Measurements from ENCODE around the gene SMYD3. TPM values are rescaled to one million over a fixed set of nuclear protein-coding genes. Genes with fewer than 3 reads are reported as not detected.

SMYD3 gene
- total RNA-seq, 2 donors from 2014 or later: 16.2 to 16.4 TPM

DNA sequence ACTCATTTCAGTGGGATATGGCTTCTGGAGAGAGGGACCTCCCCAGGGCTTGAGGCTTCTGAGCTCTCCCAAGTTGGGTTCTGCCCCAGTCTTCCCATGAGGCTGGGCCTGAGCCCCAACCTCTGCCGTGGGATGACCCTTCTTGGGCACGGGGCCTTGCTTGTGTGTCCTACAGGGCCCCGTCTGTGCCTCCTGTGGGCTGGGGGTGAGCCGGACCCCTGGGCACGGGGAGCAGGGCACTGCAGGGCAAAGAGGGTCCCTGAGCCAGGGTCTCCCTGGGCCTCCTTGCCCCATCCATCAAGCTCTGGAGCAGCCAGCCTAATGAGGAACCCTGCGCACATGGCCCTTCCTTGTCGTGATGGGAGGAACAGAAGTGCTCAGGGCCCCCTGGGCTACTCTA lies 5.2 kb upstream of the SMYD3 start:
- Histone ChIP-seq H3K27ac (no peak overlapping the region), H3K27me3 (no peaks in the 10 kb centered on the region), H3K4me3 (no peak overlapping the region), H3K4me1 (no peaks in the 10 kb centered on the region), H3K9me3 (no peaks in the 10 kb centered on the region), H3K9ac (ENCODE audit: low read depth in 2 of 2, low read length in 2 of 2) (no peak overlapping the region), H3K36me3 (no peaks in the 10 kb centered on the region)
- intact Hi-C loops (cut with DNase I): no loop called here
- TF ChIP-seq, protein P1, sequence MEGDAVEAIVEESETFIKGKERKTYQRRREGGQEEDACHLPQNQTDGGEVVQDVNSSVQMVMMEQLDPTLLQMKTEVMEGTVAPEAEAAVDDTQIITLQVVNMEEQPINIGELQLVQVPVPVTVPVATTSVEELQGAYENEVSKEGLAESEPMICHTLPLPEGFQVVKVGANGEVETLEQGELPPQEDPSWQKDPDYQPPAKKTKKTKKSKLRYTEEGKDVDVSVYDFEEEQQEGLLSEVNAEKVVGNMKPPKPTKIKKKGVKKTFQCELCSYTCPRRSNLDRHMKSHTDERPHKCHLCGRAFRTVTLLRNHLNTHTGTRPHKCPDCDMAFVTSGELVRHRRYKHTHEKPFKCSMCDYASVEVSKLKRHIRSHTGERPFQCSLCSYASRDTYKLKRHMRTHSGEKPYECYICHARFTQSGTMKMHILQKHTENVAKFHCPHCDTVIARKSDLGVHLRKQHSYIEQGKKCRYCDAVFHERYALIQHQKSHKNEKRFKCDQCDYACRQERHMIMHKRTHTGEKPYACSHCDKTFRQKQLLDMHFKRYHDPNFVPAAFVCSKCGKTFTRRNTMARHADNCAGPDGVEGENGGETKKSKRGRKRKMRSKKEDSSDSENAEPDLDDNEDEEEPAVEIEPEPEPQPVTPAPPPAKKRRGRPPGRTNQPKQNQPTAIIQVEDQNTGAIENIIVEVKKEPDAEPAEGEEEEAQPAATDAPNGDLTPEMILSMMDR (IDR thresholded peaks at IDR 0.05): no peak
- no peak for DNase-seq

DNA sequence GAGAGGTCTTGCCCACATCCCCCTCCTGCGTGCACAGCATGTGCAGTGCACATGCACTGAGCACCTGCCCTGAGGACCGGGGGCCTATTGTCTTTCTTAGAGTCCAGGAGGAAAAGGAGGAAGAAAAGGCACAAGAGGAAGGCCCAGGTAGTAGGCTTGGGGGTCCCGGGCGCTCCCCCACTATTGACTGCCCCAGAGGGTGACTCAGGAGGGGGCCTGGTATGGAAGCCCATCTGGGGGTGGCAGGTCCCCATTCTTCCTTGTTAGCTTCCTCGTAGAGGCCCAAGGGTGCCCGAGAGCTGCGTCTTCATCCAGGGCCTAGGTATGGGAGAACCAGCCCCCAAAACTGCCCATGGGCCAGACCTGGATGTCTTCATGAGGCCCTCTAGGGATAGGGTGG lies 4.1 kb upstream of the SMYD3 start:
- Histone ChIP-seq H3K4me1 (peaks cover 3% of the 10 kb centered on the region), H3K36me3 (no peaks in the 10 kb centered on the region), H3K27me3 (no peaks in the 10 kb centered on the region), H3K9ac (ENCODE audit: low read depth in 2 of 2, low read length in 2 of 2) (no peak overlapping the region), H3K27ac (no peak overlapping the region), H3K4me3 (no peak overlapping the region), H3K9me3 (no peaks in the 10 kb centered on the region)
- TF ChIP-seq, protein P1 (IDR thresholded peaks at IDR 0.05): no peak
- no peak for DNase-seq
- intact Hi-C loops (cut with DNase I): no loop called here

DNA sequence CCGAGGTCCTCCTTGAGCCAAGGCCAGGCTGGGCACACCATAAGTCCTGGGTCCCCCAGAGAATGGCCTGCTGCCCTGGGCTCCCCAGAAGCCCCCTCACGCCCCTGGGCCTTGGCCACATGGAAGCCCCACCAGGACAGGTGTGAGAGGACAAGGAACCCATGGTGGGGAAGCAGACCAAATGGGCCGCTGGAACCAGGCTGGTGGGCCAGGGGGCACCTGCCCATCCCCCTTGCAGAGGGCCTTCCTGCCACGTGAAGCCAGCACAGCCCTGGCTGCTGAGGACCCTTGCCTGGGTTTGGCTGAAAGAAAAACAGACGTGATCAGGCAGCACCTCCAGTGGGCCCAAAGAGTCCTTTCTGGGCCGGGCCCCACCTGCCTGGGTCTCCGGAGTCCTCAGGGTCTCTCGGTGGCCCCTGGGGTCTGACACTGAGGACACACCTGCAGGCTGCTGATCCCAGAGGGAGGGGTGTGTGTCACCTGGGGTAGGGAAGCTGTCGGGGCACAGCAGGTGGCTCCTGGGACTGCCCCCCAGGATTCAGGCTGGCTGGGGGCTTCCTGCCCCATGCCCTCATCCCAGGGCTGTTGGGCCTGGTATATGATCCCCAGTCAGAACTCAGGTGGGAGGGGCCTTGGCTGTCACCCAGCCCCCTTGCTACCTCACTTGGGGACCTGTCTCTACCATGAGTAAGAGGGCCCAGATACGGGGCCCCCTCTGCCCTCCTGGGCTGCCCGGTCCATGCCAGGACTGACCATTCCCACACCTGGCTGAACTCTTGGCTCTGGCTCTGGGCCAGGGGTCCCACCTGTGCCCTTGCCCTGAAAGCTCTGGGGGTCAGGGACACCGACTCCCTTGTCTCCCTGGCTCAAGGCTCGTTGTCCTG lies 3.3 kb upstream of the SMYD3 start:
- no peaks in the 10 kb centered on the region for H3K9me3 ChIP-seq
- DNase-seq: no peak
- no peaks in the 10 kb centered on the region for H3K27me3 ChIP-seq
- no peak overlapping the region for H3K27ac ChIP-seq
- no peak overlapping the region for H3K9ac ChIP-seq (ENCODE audit: low read depth in 2 of 2, low read length in 2 of 2)
- no peak overlapping the region for H3K4me3 ChIP-seq
- intact Hi-C loops (cut with DNase I): no loop called here
- H3K4me1 ChIP-seq: peaks cover 8% of the 10 kb centered on the region
- TF ChIP-seq, protein P1 (IDR thresholded peaks at IDR 0.05): no peak
- H3K36me3 ChIP-seq: no peaks in the 10 kb centered on the region

- Histone ChIP-seq H3K9ac (ENCODE audit: low read depth in 2 of 2, low read length in 2 of 2) (no peak overlapping the region), H3K27ac (no peak overlapping the region), H3K9me3 (no peaks in the 10 kb centered on the region), H3K4me3 (no peak overlapping the region), H3K4me1 (peaks cover 8% of the 10 kb centered on the region), H3K36me3 (no peaks in the 10 kb centered on the region), H3K27me3 (no peaks in the 10 kb centered on the region)
- intact Hi-C loops (cut with DNase I): loop anchor here (10.0 kb wide), 2 partner anchors 56 to 106 kb away; partner anchors contain the start of genes CNST and TFB2M
- DNase-seq: no peak
- TF ChIP-seq, protein P1 (IDR thresholded peaks at IDR 0.05): no peak
Measured at GRCh38 chr1:246508897-246509688, 2.0 kb upstream of the SMYD3 start.

GRCh38 chr1:246506367-246506673 lies 759 bp downstream of the SMYD3 start:
- TF ChIP-seq, protein P1 (IDR thresholded peaks at IDR 0.05): no peak
- DNase-seq: no peak
- Histone ChIP-seq H3K4me1 (peaks cover 8% of the 10 kb centered on the region), H3K36me3 (no peaks in the 10 kb centered on the region), H3K27ac (no peak overlapping the region), H3K9me3 (no peaks in the 10 kb centered on the region), H3K9ac (ENCODE audit: low read depth in 2 of 2, low read length in 2 of 2) (peak overlapping the region; percentile 62 to 81), H3K4me3 (peak overlapping the region; percentile 87), H3K27me3 (no peaks in the 10 kb centered on the region)
- intact Hi-C loops (cut with DNase I): loop anchor here (10.0 kb wide), 2 partner anchors 58 to 108 kb away; partner anchors contain the start of genes CNST and TFB2M
